ENCODE results near the gene COQ9. TPM values are rescaled to one million over a fixed set of nuclear protein-coding genes. Genes with fewer than 3 reads are reported as not detected.
"Not testable (repeated sequence)": the region's sequence is repeated elsewhere in the genome, so short reads cannot be mapped to it uniquely, and the experiment has no call there.

The COQ9 gene
- total RNA-seq, 1 donor from 2014 or later: 64.5 TPM

DNA sequence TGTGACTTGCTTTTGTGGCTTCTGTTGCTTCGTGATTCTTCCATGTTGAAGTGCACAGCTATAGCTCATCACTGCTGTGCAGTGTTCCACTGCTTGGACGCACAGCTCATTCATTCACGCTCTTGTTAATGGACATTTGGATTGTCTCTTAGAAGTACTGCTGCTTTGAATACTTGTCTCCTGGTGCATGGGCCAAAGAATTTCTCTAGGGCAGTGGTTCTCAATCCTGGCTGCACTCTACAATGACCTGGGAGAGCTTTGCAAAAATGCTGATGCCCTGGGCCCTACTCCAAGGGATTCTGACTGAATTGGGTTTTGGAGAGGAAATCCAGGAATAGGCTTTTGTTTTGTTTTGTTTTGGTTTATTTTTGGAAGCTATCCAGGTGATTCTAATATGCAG is 22.7 kb upstream of the COQ9 start:
- DNase-seq (ENCODE audit: low spot score) (no peak), ATAC-seq (no peak)

DNA sequence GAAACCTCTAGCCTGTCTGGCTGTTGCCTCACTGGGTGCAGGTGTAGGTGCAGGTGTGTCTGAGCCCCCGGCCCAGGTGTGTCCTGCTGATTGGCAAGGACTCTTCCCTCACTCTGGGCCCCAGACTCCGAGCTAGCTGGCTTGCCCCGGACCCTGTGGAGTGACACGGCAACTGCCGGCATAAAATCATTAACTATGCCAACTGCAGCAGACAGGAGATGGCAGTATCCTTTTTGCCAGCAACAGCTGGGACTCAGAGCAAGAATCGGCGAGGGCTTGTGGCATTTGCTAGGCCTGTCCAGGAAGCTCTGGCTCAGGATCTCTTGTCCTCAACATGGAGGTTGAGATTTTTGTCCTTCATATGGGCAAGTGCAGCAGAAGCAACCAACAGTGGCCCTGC is 20.9 kb upstream of the COQ9 start:
- DNase-seq (ENCODE audit: low spot score): no peak
- ATAC-seq: no peak

GRCh38 chr16:57427307-57427706 is 20.0 kb upstream of the COQ9 start:
- no peak for DNase-seq (ENCODE audit: low spot score)
- ATAC-seq: no peak

DNA sequence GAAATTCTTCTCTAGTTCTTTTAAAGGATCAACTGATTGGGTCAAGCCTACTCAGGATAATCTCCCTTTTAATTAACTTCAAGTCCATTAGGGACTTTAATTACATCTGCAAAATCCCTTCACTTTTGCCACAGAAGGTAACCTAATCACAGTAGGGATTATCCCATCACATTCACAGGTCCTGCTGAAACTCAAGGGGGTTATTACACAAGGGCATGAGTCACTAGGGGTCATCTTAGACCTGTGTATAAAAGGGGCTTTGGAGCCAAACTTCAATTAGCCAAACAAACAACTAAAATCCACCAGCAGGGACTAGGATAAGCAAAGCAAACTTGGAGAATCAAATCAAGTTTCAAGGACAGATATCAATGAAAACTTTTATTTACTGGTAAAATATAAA is 19.5 kb upstream of the COQ9 start:
- DNase-seq (ENCODE audit: low spot score) (no peak), ATAC-seq (no peak)

DNA sequence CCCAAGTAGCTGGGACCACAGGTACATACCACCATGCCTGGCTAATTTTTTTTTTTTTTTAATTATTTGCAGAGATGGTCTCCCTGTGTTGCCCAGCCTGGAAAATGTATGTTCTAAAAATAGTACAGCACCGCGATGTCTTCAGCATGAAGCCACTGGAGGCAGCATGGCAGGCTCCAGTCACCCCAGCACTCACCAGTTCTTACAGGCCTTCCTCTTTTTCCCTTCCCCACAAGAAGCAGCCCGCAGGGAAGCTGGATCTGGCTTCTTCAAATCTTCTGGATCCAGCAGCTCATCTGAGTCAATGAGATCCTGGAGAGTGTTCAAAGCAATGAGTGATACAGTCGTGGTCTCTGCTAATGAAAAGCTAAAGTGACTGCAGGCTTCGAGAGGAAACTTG is 16.3 kb upstream of the COQ9 start:
- DNase-seq (ENCODE audit: low spot score): no peak

GRCh38 chr16:57432505-57432904 is 14.8 kb upstream of the COQ9 start:
- ATAC-seq (peak; percentile 80), DNase-seq (ENCODE audit: low spot score) (no peak)

More for the DNA sequence above, 16.3 kb upstream of the COQ9 start:
- no peak for ATAC-seq

GRCh38 chr16:57432989-57433388 is 14.3 kb upstream of the COQ9 start:
- DNase-seq (ENCODE audit: low spot score): no peak
- ATAC-seq: peak; percentile 27

DNA sequence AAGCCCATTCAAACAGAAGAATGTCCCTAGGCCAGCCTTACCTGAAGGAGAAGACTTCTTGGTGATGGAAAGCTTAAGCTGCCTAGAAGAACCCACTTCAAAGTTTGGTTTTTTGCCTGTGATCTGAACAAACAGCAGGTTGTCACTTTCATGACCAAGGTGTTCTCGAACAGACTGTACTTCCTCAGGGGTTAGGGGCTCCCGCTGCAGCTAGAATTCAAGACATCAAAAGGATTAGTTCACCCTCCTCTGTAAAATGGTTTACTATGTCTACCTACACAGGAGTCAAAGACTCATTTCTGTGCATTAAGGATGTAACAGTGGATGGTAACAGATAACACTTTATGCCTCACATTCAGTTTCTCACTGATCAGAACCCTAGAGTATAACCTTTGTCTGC is 13.3 kb upstream of the COQ9 start:
- no peak for DNase-seq (ENCODE audit: low spot score)
- ATAC-seq: no peak

GRCh38 chr16:57435838-57436237 is 11.4 kb upstream of the COQ9 start:
- DNase-seq (ENCODE audit: low spot score) (no peak), ATAC-seq (no peak)

DNA sequence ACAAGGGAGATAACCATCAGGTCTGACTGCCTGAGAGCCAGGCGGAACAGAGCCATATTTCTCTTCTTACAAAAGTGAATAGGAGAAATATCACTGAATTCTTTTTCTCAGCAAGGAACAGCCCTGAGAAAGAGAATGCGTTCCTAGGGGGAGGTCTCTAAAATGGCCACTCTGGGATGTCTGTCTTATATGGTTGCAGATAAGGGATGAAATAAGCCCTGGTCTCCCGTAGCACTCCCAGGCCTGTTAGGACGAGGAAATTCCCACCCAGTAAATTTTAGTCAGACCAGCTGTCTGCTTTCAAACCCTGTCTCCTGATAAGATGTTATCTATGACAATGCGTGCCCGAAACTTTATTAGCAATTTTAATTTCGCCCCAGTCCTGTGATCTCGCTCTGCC is 7.3 kb upstream of the COQ9 start:
- DNase-seq (ENCODE audit: low spot score); ATAC-seq: not testable (repeated sequence)

DNA sequence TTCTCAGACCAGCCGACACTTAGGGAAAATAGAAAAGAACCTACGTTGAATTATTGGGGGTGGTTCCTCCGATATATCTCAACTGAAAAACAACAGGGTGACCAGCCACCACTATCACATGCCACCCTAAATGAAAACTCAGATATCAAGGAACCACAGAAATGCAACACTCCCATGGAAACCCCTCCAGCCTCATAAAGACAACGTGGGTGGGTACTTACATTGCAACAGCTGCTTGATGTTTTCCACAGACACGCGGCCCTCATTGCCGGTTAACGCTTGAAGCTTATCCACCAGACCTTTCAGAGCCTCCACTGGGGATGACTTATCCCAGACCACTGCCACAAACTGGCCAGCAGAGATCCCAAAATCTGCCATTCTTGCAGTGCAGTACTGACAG is 6.7 kb upstream of the COQ9 start:
- not testable (repeated sequence) for DNase-seq (ENCODE audit: low spot score); ATAC-seq

DNA sequence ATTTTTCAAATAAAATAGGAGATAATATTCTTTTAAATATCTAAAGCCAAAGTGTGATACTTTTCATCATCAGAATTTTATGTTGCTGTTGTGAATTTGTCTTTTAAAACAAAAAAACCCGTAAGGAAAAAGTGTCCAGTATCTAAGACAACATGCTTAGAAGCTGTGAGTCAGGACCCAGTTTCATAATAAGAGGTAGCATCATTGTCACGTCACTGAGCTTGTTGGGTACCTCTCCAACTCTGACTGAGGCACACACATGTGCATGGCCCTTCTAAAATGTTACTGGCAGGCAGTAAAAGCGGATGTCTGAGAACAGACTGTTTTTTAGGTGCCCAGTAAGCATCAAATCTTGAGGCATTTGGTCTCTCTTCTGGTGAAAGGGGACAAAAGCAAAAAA is 2.6 kb upstream of the COQ9 start:
- no peak for DNase-seq (ENCODE audit: low spot score)
- ATAC-seq: no peak

GRCh38 chr16:57445510-57445909 is 1.8 kb upstream of the COQ9 start:
- no peak for DNase-seq (ENCODE audit: low spot score)
- ATAC-seq: no peak

DNA sequence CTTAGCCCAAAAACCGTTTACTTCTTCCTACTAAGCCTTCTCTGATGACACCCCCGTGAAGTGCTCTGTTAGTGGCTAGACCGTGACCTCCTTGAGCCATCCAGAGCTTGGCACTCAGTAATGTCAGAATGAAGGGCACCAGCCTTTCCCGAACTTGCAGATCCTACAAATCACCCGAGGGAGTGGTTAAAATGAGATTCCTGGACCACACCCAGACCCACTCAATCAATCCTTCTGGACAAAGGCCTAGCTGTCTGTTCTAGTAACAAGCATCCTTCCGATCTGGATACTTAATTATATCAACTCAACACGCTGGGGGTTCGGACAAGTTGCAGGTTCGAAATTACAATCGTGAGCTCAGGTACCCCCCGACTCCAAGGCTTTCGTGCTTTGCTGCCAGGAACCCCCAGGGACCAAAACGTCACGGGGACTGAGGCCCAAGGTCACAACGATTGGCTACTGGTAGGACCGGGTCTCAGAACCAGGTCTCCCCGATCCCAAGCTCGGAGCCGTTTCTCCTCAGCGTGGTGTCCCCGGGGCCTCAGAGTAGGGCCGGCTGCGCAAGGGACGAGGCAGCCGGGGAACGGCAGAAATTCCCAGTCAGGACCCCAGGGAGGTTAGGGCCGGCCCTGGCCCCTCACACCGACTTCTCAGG is 621 bp upstream of the COQ9 start:
- peak; percentile 25 for ATAC-seq
- peak; percentile 58 for DNase-seq (ENCODE audit: low spot score)

- ATAC-seq: no peak
- no peak for DNase-seq (ENCODE audit: low spot score)
These were observed 4.7 kb downstream of the COQ9 start for GRCh38 chr16:57452021-57452420.

DNA sequence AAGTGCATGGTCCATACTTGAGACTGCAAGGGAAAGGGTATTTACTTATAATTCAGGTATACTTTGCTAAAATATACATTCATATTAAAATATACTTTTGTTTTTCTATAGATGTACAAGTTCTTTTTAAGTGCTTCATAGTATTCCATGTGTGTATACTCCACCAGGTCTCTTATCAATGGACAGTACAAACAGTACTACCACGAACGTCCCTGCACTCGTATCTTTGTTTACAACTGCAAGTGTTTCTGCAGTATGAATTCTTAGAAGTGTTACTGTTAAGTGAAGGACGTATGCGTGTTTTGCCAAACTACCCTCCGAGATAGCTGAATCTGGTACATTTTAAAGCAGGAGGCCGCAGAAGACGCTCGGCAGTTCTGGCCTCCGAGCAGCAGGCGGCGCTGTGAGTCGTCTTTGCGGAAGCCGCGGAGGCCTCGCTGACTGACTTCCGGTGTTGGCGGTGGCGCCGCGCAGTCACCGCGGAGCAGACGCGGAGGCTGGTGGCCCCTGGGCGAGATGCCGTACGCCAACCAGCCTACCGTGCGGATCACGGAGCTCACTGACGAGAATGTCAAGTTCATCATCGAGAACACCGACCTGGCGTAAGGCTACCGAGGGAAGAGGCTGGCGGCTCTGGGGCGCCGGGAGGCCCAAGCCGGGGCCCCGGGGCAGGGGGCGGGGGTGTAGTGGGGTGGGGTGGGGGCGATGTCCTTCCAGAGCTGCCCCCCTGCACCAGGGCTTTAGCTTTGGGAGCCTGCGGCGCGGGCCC is 15.1 kb downstream of the COQ9 start, which contains the start of gene POLR2C:
TSS of gene POLR2C (plus strand) at position 471 of the 769 bp plus-strand sequence. CDS start at position 517, 46 bp downstream.
- DNase-seq (ENCODE audit: low spot score): peak; percentile 89
- ATAC-seq: peak; percentile 97

DNA sequence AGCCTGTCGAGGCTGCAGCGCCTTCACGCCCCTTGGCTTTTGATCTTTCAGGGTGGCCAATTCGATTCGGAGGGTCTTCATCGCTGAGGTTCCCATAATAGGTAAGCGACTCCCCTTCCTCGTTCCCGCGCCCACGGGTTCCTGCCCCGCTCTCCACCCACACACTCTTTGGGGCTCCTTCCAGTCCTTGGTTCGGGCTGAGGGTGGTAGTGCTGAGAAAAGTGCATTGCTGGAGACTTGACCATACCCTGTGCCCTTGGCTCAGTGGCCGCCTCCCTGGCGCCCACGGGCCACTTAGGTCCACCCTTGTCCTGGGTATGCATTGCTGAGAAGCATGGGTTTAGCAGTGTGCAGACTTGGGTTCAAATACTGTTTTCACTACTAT is 15.7 kb downstream of the COQ9 start:
- ATAC-seq (peak; percentile 58), DNase-seq (ENCODE audit: low spot score) (no peak)

DNA sequence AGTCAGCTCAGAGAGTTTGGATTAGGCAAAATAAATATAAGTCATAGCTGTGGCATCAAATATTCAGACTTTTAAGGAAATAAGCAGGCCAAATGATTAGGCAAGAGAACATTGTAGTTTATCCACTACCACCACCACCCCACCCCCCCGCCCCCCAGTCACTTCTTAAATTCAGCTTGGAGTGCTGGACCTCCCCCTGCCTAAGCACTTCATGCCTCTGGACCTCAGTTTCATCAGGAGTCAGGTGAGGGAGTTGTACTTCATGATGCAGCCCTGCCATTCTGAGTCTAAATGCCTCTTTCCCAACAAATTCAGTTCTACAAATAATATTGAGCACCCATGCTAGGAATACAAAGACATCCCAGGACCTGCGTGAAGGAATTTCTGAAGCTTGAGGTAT is 17.2 kb downstream of the COQ9 start:
- DNase-seq (ENCODE audit: low spot score) (no peak), ATAC-seq (no peak)

DNA sequence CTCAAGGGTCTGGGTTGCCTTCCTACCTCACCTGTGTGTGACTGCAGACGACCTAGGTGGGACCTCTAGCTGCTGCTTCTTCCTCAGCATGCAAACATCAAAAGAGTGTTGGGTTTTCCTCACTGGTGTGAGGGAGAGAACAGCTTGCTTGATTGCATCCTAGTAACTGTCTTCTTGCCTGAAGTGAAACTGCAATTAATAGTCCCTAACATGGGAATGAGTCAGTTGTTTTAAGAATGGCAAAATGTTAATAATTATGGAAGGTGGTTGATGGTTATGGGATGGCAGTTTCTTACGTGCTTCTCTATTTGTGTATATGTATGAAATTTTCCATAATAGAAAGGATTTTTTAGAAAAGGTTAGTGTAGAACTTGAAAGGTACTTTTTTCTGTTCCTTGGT is 21.1 kb downstream of the COQ9 start:
- DNase-seq (ENCODE audit: low spot score): no peak
- ATAC-seq: no peak

DNA sequence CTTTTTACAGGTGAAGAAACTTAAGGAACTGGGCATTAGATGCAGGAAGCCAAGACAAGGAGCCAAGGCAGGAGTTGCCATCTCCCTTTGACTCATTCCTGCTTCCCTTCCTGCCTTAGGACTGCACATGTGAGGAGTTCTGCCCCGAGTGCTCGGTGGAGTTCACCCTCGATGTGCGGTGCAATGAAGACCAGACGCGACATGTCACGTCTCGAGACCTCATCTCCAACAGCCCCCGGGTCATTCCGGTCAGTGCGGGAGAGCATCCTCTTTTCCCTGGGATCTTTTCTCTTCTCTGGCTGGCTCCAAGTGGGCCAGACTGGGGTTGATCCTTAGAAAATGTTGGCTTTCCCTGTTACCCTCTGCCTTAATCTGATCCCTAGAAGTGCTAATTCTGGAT is 21.8 kb downstream of the COQ9 start:
- peak; percentile 44 for DNase-seq (ENCODE audit: low spot score)
- no peak for ATAC-seq

DNA sequence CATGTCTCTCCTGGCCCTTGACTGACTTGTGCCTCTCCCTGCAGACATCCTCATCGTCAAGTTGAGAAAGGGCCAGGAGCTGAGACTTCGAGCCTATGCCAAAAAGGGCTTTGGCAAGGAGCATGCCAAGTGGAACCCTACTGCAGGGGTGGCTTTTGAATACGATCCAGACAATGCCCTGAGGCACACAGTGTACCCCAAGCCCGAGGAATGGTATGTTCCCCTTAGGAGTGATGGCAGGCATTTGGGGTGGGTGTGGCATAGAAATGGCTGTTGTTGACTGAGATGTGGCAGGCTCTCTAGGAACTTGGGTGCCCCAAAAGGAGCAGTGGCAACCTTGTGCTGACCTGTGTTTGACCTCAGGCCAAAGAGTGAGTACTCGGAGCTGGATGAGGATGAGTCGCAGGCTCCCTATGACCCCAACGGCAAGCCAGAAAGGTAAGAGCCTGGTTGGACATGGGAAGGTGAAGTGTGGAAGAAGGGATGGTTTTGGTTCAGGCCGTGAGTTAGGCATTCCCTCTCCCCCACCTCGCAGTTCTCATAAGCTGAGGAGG is 22.7 kb downstream of the COQ9 start:
- DNase-seq (ENCODE audit: low spot score) (no peak), ATAC-seq (no peak)

- ATAC-seq: peak; percentile 47
These were observed 23.4 kb downstream of the COQ9 start for GRCh38 chr16:57470711-57471110.

More at GRCh38 chr16:57470711-57471110, 23.4 kb downstream of the COQ9 start:
- peak; percentile 76 for DNase-seq (ENCODE audit: low spot score)
